MM.1S (cell line): ENCODE measurements around the gene MYO5C.

Experiments
- DNase-seq: peaks from one replicate; pipeline ENCODE4 v3.0.0-alpha.2; 2015
- H2AFZ ChIP-seq: fragments of 300-600 bp; sonication (generic); 2 replicates; pipeline ENCODE4 v1.6.0; 2016; ENCODE audit warnings: antibody characterized with exemption, low read length
- H3F3A ChIP-seq: fragments of 300-600 bp; sonication (generic); 2 replicates; pipeline ENCODE4 v1.6.1; 2016; ENCODE audit warnings: mild to moderate bottlenecking, antibody characterized with exemption, low read length, moderate library complexity, mixed read lengths; ENCODE audit not compliant: insufficient read depth
- H3K27ac ChIP-seq: fragments of 300-600 bp; sonication (generic); 2 replicates; pipeline ENCODE4 v1.5.1; 2016; ENCODE audit warnings: mild to moderate bottlenecking, low read length
- H3K27me3 ChIP-seq: fragments of 300-600 bp; sonication (generic); replicated peaks from 2 replicates; pipeline ENCODE4 v1.6.0; 2016; ENCODE audit warnings: low read length; ENCODE audit not compliant: insufficient read depth
- H3K36me3 ChIP-seq: fragments of 300-600 bp; sonication (generic); replicated peaks from 2 replicates; pipeline ENCODE4 v1.6.1; 2016; ENCODE audit warnings: mild to moderate bottlenecking, low read length, mixed read lengths; ENCODE audit not compliant: insufficient read depth
- H3K4me1 ChIP-seq: fragments of 300-600 bp; sonication (generic); 2 replicates; pipeline ENCODE4 v1.6.1; 2016; ENCODE audit warnings: low read length, mixed read lengths
- H3K4me2 ChIP-seq: fragments of 300-600 bp; sonication (generic); 2 replicates; pipeline ENCODE4 v1.6.0; 2016; ENCODE audit warnings: low read depth, low read length
- H3K4me3 ChIP-seq: fragments of 300-600 bp; sonication (generic); 2 replicates; pipeline ENCODE4 v1.5.1; 2016; ENCODE audit warnings: low read length, mixed read lengths
- H3K79me2 ChIP-seq: fragments of 300-600 bp; sonication (generic); 2 replicates; pipeline ENCODE4 v1.6.1; 2016; ENCODE audit warnings: mixed run types, low read length, mixed read lengths
- H3K9ac ChIP-seq: fragments of 300-600 bp; sonication (generic); 2 replicates; pipeline ENCODE4 v1.6.1; 2016; ENCODE audit warnings: low read length, mixed read lengths
- H3K9me2 ChIP-seq: fragments of 300-600 bp; sonication (generic); replicated peaks from 2 replicates; pipeline ENCODE4 v1.6.1; 2016; ENCODE audit warnings: mild to moderate bottlenecking, low read length, mixed read lengths; ENCODE audit not compliant: insufficient read depth
- H3K9me3 ChIP-seq: fragments of 300-600 bp; sonication (generic); replicated peaks from 2 replicates; pipeline ENCODE4 v1.6.1; 2016; ENCODE audit warnings: mild to moderate bottlenecking, low read length, mixed read lengths; ENCODE audit not compliant: insufficient read depth
- H4K20me1 ChIP-seq: fragments of 300-600 bp; sonication (generic); 2 replicates; pipeline ENCODE4 v1.6.1; 2016; ENCODE audit warnings: mild to moderate bottlenecking, low read length, moderate library complexity, mixed read lengths; ENCODE audit not compliant: insufficient read depth
- EZH2 ChIP-seq: fragments of 300-600 bp; sonication (generic); optimal IDR thresholded peaks from 2 replicates; pipeline ENCODE3; 2017; ENCODE audit warnings: low read depth, mild to moderate bottlenecking, antibody characterized with exemption, low read length, mixed read lengths
- EZH2phosphoT487 ChIP-seq: fragments of 300-600 bp; sonication (generic); IDR thresholded peaks from 2 replicates; pipeline ENCODE4 v1.6.1; 2018; ENCODE audit warnings: antibody characterized with exemption, low read length
- TF ChIP-seq, protein P1 (sequence below): fragments of 300-600 bp; sonication (generic); IDR thresholded peaks from 2 replicates; pipeline ENCODE4 v1.5.1; 2016; ENCODE audit warnings: antibody characterized with exemption, low read length, mixed read lengths

The MYO5C gene

DNA sequence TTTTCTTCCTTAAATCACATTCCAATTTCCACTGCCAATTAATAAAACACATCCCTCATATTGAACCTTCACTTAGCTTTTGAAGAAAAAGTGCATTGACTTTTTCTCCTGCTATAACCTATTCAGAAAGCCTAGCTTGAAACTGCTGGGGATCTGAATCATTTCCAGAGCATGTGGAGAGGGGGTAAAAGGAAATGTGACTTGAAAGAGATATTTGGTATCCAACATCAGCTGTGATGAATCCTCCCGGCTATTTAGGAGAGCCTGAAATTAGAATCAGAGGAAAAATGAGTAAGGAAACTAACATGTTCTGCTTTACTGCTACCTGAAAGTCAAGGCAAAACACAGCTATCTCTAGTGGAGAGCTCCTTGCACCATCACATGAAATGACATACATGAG lies 101.8 kb downstream of the MYO5C start:
- Histone ChIP-seq H3K27ac (no peak overlapping the region), H3K27me3 (no peaks in the 10 kb centered on the region), H3K79me2 (no peaks in the 10 kb centered on the region), H3K9me3 (no peaks in the 10 kb centered on the region), H2AFZ (no peak overlapping the region), H3K9me2 (no peaks in the 10 kb centered on the region), H3F3A (no peaks in the 10 kb centered on the region), H3K9ac (no peak overlapping the region), H3K4me1 (no peaks in the 10 kb centered on the region), H3K4me3 (no peak overlapping the region), H4K20me1 (no peaks in the 10 kb centered on the region), H3K36me3 (no peaks in the 10 kb centered on the region), H3K4me2 (no peak overlapping the region)
- TF ChIP-seq, protein P1, sequence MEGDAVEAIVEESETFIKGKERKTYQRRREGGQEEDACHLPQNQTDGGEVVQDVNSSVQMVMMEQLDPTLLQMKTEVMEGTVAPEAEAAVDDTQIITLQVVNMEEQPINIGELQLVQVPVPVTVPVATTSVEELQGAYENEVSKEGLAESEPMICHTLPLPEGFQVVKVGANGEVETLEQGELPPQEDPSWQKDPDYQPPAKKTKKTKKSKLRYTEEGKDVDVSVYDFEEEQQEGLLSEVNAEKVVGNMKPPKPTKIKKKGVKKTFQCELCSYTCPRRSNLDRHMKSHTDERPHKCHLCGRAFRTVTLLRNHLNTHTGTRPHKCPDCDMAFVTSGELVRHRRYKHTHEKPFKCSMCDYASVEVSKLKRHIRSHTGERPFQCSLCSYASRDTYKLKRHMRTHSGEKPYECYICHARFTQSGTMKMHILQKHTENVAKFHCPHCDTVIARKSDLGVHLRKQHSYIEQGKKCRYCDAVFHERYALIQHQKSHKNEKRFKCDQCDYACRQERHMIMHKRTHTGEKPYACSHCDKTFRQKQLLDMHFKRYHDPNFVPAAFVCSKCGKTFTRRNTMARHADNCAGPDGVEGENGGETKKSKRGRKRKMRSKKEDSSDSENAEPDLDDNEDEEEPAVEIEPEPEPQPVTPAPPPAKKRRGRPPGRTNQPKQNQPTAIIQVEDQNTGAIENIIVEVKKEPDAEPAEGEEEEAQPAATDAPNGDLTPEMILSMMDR: no peak
- no peak for TF ChIP-seq EZH2phosphoT487
- no peak for TF ChIP-seq EZH2
- DNase-seq: no peak

DNA sequence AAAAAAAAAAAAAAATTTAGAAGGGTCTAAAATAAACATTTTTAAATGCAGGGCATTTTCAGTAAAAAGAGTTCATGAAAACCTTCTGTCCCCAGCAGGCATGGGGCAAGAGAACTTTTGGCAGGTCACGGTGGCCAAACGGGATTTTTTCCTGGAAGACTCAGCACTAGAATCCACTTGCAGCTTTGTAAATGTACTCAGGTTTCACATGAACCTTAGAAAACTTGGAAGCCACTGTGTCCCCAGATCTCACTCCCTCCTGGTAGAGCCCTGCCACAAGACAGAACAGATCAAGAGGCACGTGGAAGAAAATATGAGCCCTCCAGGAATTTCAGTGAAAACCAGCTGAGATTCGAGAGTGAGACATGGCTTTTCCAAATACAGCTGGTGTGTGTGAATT lies 102.3 kb downstream of the MYO5C start:
- no peaks in the 10 kb centered on the region for H3K9me2 ChIP-seq
- no peak for DNase-seq
- no peaks in the 10 kb centered on the region for H3K9me3 ChIP-seq
- no peaks in the 10 kb centered on the region for H3K36me3 ChIP-seq
- H3K79me2 ChIP-seq: no peaks in the 10 kb centered on the region
- no peak overlapping the region for H3K4me2 ChIP-seq
- H3K27ac ChIP-seq: no peak overlapping the region
- no peak overlapping the region for H2AFZ ChIP-seq
- no peaks in the 10 kb centered on the region for H3F3A ChIP-seq
- no peak overlapping the region for H3K4me3 ChIP-seq
- no peaks in the 10 kb centered on the region for H3K4me1 ChIP-seq
- H3K27me3 ChIP-seq: no peaks in the 10 kb centered on the region
- TF ChIP-seq, protein P1: no peak
- H4K20me1 ChIP-seq: no peaks in the 10 kb centered on the region
- H3K9ac ChIP-seq: no peak overlapping the region

DNA sequence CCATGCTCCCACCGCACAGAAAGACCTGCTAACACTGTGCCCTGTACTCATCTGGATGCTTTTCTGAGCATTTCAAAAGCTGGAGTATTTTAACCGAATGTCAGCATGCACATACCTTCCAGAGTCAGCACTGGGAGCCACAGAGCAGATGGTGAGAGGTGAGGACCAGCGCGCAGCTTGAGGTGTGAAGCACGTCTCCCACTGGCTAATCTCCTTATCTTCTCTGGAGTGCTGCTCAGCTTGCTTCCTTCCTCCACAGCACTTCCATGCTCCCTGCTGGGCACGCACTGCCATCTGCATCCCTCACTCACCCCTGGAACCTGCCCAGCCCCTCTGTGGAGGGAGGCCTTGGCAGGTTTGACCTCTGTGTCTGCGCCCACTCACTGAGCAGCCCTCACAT lies 104.4 kb downstream of the MYO5C start, which contains the start of gene GNB5:
TSS of gene GNB5 (minus strand) at position 186 of the 400 bp plus-strand sequence. CDS start 6,716 bp downstream, outside the sequence.
- no peak within 1 kb of the TSS for H2AFZ ChIP-seq
- H3K4me3 ChIP-seq: no peak within 1 kb of the TSS
- H3F3A ChIP-seq: no peaks in the 10 kb centered on the region

More for the DNA sequence above, 104.4 kb downstream of the MYO5C start, which contains the start of gene GNB5:
- Histone ChIP-seq H3K36me3 (no peaks in the 10 kb centered on the region), H3K27ac (no peak within 1 kb of the TSS), H3K9me3 (no peaks in the 10 kb centered on the region), H3K27me3 (no peaks in the 10 kb centered on the region), H3K9me2 (no peaks in the 10 kb centered on the region), H3K79me2 (no peaks in the 10 kb centered on the region), H3K4me1 (no peaks in the 10 kb centered on the region), H4K20me1 (no peaks in the 10 kb centered on the region), H3K4me2 (no peak within 1 kb of the TSS), H3K9ac (no peak within 1 kb of the TSS)
- TF ChIP-seq, protein P1: no peak
- TF ChIP-seq EZH2phosphoT487 (no peak), EZH2 (no peak)
- DNase-seq: no peak
